Measurements from ENCODE around the gene SERPINA5. TPM values are rescaled to one million over a fixed set of nuclear protein-coding genes. Genes with fewer than 3 reads are reported as not detected.
"Not testable (repeated sequence)": the region's sequence is repeated elsewhere in the genome, so short reads cannot be mapped to it uniquely, and the experiment has no call there.

Gene SERPINA5
- total RNA-seq, 3 donors from 2014 or later (not counting 1 experiment from before 2014, with no cell fraction given): not detected

GRCh38 chr14:94635154-94635553, 53.9 kb downstream of the SERPINA5 start:
- Histone ChIP-seq H3K27me3 (ENCODE audit: control insufficient read depth, insufficient read depth, low read length) (no peaks in the 10 kb centered on the region), H3K4me3 (ENCODE audit: low read length) (no peak overlapping the region), H3K4me1 (ENCODE audit: control insufficient read depth, insufficient read depth, low read length) (no peaks in the 10 kb centered on the region), H3K9me3 (ENCODE audit: control insufficient read depth, insufficient read depth, low read length) (no peaks in the 10 kb centered on the region), H3K36me3 (ENCODE audit: control insufficient read depth, insufficient read depth, low read length) (no peaks in the 10 kb centered on the region), H3K27ac (ENCODE audit: low read length) (no peak overlapping the region)
- ATAC-seq (no peak), DNase-seq (no peak)
- Mint-ChIP-seq H3K27me3 (ENCODE audit: low read depth in 2 of 2) (peaks cover 5 to 19% of the 10 kb centered on the region in 2 donors), H3K27ac (no peak overlapping the region), H3K36me3 (no peaks in the 10 kb centered on the region), H3K4me3 (no peak overlapping the region), H3K9me3 (no peaks in the 10 kb centered on the region), H3K4me1 (no peaks in the 10 kb centered on the region)
- WGBS (ENCODE audit: insufficient coverage): no CpG with 5 or more reads among the region's 1 CpG
- TF ChIP-seq, protein P1, sequence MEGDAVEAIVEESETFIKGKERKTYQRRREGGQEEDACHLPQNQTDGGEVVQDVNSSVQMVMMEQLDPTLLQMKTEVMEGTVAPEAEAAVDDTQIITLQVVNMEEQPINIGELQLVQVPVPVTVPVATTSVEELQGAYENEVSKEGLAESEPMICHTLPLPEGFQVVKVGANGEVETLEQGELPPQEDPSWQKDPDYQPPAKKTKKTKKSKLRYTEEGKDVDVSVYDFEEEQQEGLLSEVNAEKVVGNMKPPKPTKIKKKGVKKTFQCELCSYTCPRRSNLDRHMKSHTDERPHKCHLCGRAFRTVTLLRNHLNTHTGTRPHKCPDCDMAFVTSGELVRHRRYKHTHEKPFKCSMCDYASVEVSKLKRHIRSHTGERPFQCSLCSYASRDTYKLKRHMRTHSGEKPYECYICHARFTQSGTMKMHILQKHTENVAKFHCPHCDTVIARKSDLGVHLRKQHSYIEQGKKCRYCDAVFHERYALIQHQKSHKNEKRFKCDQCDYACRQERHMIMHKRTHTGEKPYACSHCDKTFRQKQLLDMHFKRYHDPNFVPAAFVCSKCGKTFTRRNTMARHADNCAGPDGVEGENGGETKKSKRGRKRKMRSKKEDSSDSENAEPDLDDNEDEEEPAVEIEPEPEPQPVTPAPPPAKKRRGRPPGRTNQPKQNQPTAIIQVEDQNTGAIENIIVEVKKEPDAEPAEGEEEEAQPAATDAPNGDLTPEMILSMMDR (IDR thresholded peaks at IDR 0.05): no peak
- intact Hi-C loops (cut with micrococcal nuclease): no loop called here

GRCh38 chr14:94636744-94637412, 55.7 kb downstream of the SERPINA5 start:
- H3K9me3 Mint-ChIP-seq: no peaks in the 10 kb centered on the region
- H3K36me3 ChIP-seq (ENCODE audit: control insufficient read depth, insufficient read depth, low read length): no peaks in the 10 kb centered on the region
- no peak for DNase-seq
- peaks cover 1% of the 10 kb centered on the region in 2 donors for H3K27me3 Mint-ChIP-seq (ENCODE audit: low read depth in 2 of 2)
- no peaks in the 10 kb centered on the region for H3K4me1 ChIP-seq (ENCODE audit: control insufficient read depth, insufficient read depth, low read length)
- no peak overlapping the region for H3K4me3 ChIP-seq (ENCODE audit: low read length)
- TF ChIP-seq, protein P1 (IDR thresholded peaks at IDR 0.05): no peak
- 81% methylated on average over 2 of the region's 2 CpGs for WGBS (ENCODE audit: insufficient coverage)
- H3K4me1 Mint-ChIP-seq: no peaks in the 10 kb centered on the region
- H3K27ac ChIP-seq (ENCODE audit: low read length): no peak overlapping the region
- H3K36me3 Mint-ChIP-seq: no peaks in the 10 kb centered on the region
- H3K4me3 Mint-ChIP-seq: no peak overlapping the region
- no peak overlapping the region for H3K27ac Mint-ChIP-seq
- no peaks in the 10 kb centered on the region for H3K27me3 ChIP-seq (ENCODE audit: control insufficient read depth, insufficient read depth, low read length)
- no peaks in the 10 kb centered on the region for H3K9me3 ChIP-seq (ENCODE audit: control insufficient read depth, insufficient read depth, low read length)
- ATAC-seq: no peak
- intact Hi-C loops (cut with micrococcal nuclease): no loop called here

DNA sequence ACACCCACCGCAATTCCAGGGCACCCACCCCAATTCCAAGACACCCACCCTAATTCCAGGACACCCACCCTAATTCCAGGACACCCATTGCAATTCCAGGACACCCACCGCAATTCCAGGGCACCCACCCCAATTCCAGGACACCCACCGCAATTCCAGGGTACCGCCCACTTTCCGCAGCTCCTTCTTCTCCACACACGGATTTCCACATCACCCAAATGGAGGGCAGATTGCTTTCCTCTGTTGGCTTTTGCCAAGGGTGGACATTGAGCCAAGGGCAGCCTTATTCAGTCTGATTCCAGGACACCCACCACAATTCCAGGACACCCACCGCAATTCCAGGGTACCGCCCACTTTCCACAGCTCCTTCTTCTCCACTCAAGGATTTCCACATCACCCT, 56.6 kb downstream of the SERPINA5 start:
- WGBS (ENCODE audit: insufficient coverage): 91% methylated on average over 8 of the region's 8 CpGs
- H3K36me3 Mint-ChIP-seq; H3K4me3 Mint-ChIP-seq; H3K9me3 ChIP-seq (ENCODE audit: control insufficient read depth, insufficient read depth, low read length); ATAC-seq; H3K27me3 ChIP-seq (ENCODE audit: control insufficient read depth, insufficient read depth, low read length); H3K27ac Mint-ChIP-seq; H3K4me1 ChIP-seq (ENCODE audit: control insufficient read depth, insufficient read depth, low read length); DNase-seq; H3K9me3 Mint-ChIP-seq; H3K4me1 Mint-ChIP-seq; H3K36me3 ChIP-seq (ENCODE audit: control insufficient read depth, insufficient read depth, low read length); H3K27ac ChIP-seq (ENCODE audit: low read length); intact Hi-C loops (cut with micrococcal nuclease); H3K4me3 ChIP-seq (ENCODE audit: low read length); H3K27me3 Mint-ChIP-seq (ENCODE audit: low read depth in 2 of 2): not testable (repeated sequence)

DNA sequence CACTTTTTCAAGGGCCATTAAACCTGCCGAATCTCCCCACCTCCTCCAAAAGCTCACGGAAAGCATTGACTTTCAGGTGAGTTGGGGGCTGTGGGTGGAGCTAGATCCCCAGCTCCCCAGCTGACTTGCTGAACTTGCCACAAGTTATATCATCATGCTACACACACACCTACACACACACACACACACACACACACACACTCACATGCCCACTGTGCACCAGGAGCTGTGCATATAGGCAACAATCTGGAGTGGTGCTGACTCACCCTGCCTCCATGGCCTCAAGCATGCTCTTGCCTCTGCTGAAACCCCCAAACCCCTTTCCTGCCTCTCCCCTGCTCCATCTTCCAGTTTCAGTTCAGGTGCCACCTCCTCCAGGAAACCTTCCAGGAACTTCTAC, 57.1 kb downstream of the SERPINA5 start:
- no peak for ATAC-seq
- TF ChIP-seq, protein P1 (IDR thresholded peaks at IDR 0.05): no peak
- Histone ChIP-seq H3K27ac (ENCODE audit: low read length) (no peak overlapping the region), H3K36me3 (ENCODE audit: control insufficient read depth, insufficient read depth, low read length) (no peaks in the 10 kb centered on the region), H3K9me3 (ENCODE audit: control insufficient read depth, insufficient read depth, low read length) (no peaks in the 10 kb centered on the region), H3K27me3 (ENCODE audit: control insufficient read depth, insufficient read depth, low read length) (no peaks in the 10 kb centered on the region), H3K4me1 (ENCODE audit: control insufficient read depth, insufficient read depth, low read length) (no peaks in the 10 kb centered on the region), H3K4me3 (ENCODE audit: low read length) (no peak overlapping the region)
- no peak overlapping the region for H3K27ac Mint-ChIP-seq
- no peak for DNase-seq
- no peaks in the 10 kb centered on the region for H3K9me3 Mint-ChIP-seq
- WGBS (ENCODE audit: insufficient coverage): 94% methylated on average over 2 of the region's 2 CpGs
- no peaks in the 10 kb centered on the region for H3K4me1 Mint-ChIP-seq
- intact Hi-C loops (cut with micrococcal nuclease): no loop called here
- no peaks in the 10 kb centered on the region for H3K27me3 Mint-ChIP-seq (ENCODE audit: low read depth in 2 of 2)
- no peak overlapping the region for H3K4me3 Mint-ChIP-seq
- H3K36me3 Mint-ChIP-seq: no peaks in the 10 kb centered on the region

All from natural killer cell (primary cell).